Gastroesophageal sphincter (tissue), 4 donors: ENCODE measurements around the gene FARS2. TPM values are rescaled to one million over a fixed set of nuclear protein-coding genes. Genes with fewer than 3 reads are reported as not detected.

Experiments
- ATAC-seq: fragments of 150-250 bp; one replicate; pipeline ENCODE4 v1.9.1; 2016; ENCODE audit warnings: mild to moderate bottlenecking, moderate library complexity
- H3K27ac ChIP-seq, 4 donors: fragments of 200-600 bp; sonication (generic) in 3 of 4; 1 replicate in 3 of 4; 2 replicates in 1 of 4; pipeline ENCODE4 v1.5.1; 2016 to 2019
- H3K27me3 ChIP-seq: fragments of 200-600 bp; sonication (generic); one replicate; pipeline ENCODE4 v1.5.1; 2019
- H3K36me3 ChIP-seq, 2 donors: fragments of 200-600 bp; sonication (generic); one replicate each; pipeline ENCODE4 v1.5.1; 2019; ENCODE audit warnings: control low read depth in 1 of 2
- H3K4me1 ChIP-seq, 3 donors: fragments of 200-600 bp; sonication (generic); 1 replicate in 2 of 3; 2 replicates in 1 of 3; pipeline ENCODE4 v1.5.1; 2016 to 2019; ENCODE audit warnings: control low read depth in 2 of 3
- H3K4me3 ChIP-seq, 2 donors: fragments of 200-600 bp; sonication (generic); one replicate each; pipeline ENCODE4 v1.5.1; 2019; ENCODE audit warnings: mild to moderate bottlenecking in 1 of 2, moderate library complexity in 1 of 2
- H3K9me3 ChIP-seq, 3 donors: fragments of 200-600 bp; sonication (generic); one replicate each; pipeline ENCODE4 v1.5.1; 2017 to 2019; ENCODE audit warnings: control low read depth in 2 of 3
- CTCF ChIP-seq, 4 experiments: fragments of 200-600 bp in 2 of 4; fragments of 450-650 bp in 2 of 4; sonication (generic) in 1 of 4; IDR thresholded peaks; one replicate each; pipeline ENCODE4 v1.5.1; 2017 to 2019; ENCODE audit warnings: antibody characterized with exemption in 4 of 4, mild to moderate bottlenecking in 2 of 4, moderate library complexity in 2 of 4
- EP300 ChIP-seq: sonication (generic); formaldehyde crosslinking; IDR thresholded peaks from one replicate; pipeline ENCODE4 v1.6.1; 2017; ENCODE audit warnings: antibody characterized with exemption, mild to moderate bottlenecking
- POLR2A ChIP-seq, 2 donors: fragments of 450-650 bp; IDR thresholded peaks; one replicate each; pipeline ENCODE4 v1.6.1; 2017; ENCODE audit warnings: antibody characterized with exemption in 2 of 2, mild to moderate bottlenecking in 2 of 2, moderate library complexity in 1 of 2
- POLR2AphosphoS5 ChIP-seq: sonication (generic); formaldehyde crosslinking; IDR thresholded peaks from one replicate; pipeline ENCODE4 v1.6.1; 2017; ENCODE audit warnings: antibody characterized with exemption
- WGBS, 2 donors: methylation state at CpG; one replicate each; pipeline ENCODE4 v1.1.5; 2018; ENCODE audit warnings: low coverage in 1 of 2; 5-methylcytosine and 5-hydroxymethylcytosine counted together
- total RNA-seq, 4 donors: library from RNA; depleted of rRNA; stranded (reverse); fragments of >200 nt; gene quantifications; one replicate each; pipeline ENCODE4 v1.1.0, GENCODE V29; 2016

Gene FARS2
- total RNA-seq, 4 donors from 2014 or later: 9.8 to 16.3 (median 14.4) TPM

DNA sequence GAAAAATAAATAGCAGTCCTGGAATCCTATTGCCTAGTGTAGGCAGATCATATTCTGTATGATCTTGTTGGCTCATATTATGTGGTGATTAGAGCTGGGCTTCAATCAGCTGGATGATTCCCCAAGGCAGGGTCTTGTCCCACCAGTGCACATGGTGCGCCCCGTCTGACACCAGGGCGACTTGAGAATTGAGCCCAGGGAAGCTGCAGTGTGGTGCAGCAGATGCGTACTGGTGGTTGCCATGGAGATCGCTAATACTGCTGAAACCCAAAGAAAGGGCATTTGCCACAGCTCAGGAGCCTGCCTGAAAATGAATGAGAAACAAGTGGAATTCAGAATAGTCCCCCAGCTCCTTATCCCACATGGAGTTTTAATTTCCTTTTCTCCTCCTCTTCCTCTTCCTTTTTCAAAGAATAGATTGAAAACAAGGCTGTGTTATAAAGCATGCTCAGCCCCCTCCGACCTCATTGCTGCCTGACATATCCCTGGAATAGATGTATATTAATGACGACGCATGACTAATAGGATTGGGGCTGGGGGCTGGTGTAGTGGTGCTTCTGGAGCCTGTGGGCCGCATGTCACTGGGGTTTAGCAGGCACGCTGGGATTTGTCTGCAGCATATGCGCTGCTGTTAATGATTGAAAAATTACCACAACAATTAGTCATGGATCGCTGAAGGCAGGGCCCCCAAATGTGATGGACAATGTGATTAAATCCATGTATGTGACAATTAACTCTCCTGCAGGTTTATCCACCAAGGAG, 210.5 kb downstream of the FARS2 start:
- TF ChIP-seq POLR2A (IDR thresholded peaks at IDR 0.05): no peak
- TF ChIP-seq POLR2AphosphoS5: no peak
- no peak for TF ChIP-seq CTCF (IDR thresholded peaks at IDR 0.05)
- no peak for TF ChIP-seq EP300

DNA sequence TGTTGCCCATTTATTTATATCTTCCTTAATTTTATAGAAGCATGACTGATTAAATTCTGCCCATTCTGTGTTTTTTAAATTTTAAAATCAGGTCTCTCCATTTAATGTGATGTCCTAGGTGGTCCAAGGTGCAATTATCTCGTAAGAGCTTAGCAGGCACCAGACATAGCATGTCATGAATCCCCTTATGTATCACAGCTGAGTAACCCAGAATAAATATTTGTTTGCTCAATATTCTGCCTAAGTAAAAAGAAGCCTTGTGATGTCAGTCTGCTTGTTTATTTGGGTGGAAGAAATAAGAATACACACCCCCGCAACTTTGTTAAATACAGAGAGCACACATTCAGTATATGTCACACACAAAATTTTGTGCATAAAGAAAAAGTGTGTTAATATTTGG, 211.3 kb downstream of the FARS2 start:
- WGBS, 2 donors: 91 to 100% methylated on average over 1 to 2 of the region's 2 CpGs
- no peak for ATAC-seq
- Histone ChIP-seq H3K4me1 (peaks cover 0 to 11% (median 0%) of the 10 kb centered on the region in 3 donors), H3K4me3 (no peak overlapping the region), H3K9me3 (no peaks in the 10 kb centered on the region), H3K36me3 (no peaks in the 10 kb centered on the region), H3K27ac (no peak overlapping the region), H3K27me3 (no peaks in the 10 kb centered on the region)
- TF ChIP-seq CTCF (IDR thresholded peaks at IDR 0.05) (no peak), EP300 (no peak)

More for the DNA sequence above, 210.5 kb downstream of the FARS2 start:
- 73 to 84% methylated on average over 8 to 9 of the region's 12 CpGs for WGBS, 2 donors
- Histone ChIP-seq H3K27ac (no peak overlapping the region), H3K4me3 (no peak overlapping the region), H3K4me1 (peaks cover 0 to 11% (median 0%) of the 10 kb centered on the region in 3 donors), H3K36me3 (no peaks in the 10 kb centered on the region), H3K9me3 (no peaks in the 10 kb centered on the region), H3K27me3 (no peaks in the 10 kb centered on the region)
- no peak for ATAC-seq

DNA sequence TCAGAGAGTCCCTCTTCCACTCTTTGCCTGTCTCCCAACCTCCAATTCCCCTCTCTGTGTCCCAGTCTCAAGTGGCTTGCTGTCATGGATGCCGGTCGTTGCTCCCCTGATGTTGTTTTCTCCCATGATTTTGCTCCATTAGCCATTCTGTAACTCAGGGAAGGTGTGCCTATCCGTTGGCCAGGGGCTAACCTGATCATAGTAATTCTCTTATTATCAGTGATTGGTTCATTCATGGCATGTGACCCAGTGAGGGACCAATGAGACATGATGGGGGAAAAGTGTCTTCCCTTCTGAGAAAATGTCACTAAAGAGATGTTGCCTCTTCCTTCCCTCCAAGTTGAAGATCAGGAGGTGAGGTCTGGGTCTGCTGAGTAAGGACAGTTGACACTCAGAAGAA, 214.5 kb downstream of the FARS2 start:
- Histone ChIP-seq H3K4me3 (no peak overlapping the region), H3K9me3 (no peaks in the 10 kb centered on the region), H3K4me1 (peaks cover 0 to 9% (median 0%) of the 10 kb centered on the region in 3 donors), H3K36me3 (no peaks in the 10 kb centered on the region), H3K27ac (no peak overlapping the region), H3K27me3 (no peaks in the 10 kb centered on the region)
- TF ChIP-seq CTCF (IDR thresholded peaks at IDR 0.05) (no peak), POLR2AphosphoS5 (no peak), POLR2A (IDR thresholded peaks at IDR 0.05) (no peak), EP300 (no peak)
- WGBS, 2 donors: 100% methylated on average over 1 of the region's 3 CpGs; no CpG with 5 or more reads in 1 of the 2 donors
- ATAC-seq: no peak

DNA sequence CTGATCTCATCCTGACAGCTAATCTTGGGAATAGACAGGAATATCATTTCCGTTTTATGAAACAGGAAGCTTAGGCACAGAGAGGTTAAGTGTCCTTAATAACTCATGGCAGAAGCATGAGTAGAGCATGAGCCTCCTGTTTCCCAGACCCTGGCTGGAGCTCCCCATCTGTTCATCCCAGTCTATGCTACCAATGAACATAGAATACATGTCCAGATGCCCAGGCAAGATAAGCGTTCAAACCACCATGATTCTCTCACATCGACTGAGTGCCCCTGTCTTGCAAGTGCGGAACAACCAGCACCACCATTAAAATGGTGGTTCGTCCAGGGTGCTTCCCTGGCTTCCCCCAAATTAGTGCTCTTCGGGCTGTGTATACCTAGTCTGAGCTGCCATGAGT, 217.1 kb downstream of the FARS2 start:
- H3K36me3 ChIP-seq: no peaks in the 10 kb centered on the region
- H3K9me3 ChIP-seq: no peaks in the 10 kb centered on the region
- 83 to 90% methylated on average over 1 to 3 of the region's 6 CpGs for WGBS, 2 donors
- no peaks in the 10 kb centered on the region for H3K4me1 ChIP-seq
- H3K27me3 ChIP-seq: no peaks in the 10 kb centered on the region
- no peak for ATAC-seq
- TF ChIP-seq POLR2A (IDR thresholded peaks at IDR 0.05) (no peak), EP300 (no peak), POLR2AphosphoS5 (no peak), CTCF (IDR thresholded peaks at IDR 0.05) (no peak)
- H3K27ac ChIP-seq: no peak overlapping the region
- H3K4me3 ChIP-seq: no peak overlapping the region

DNA sequence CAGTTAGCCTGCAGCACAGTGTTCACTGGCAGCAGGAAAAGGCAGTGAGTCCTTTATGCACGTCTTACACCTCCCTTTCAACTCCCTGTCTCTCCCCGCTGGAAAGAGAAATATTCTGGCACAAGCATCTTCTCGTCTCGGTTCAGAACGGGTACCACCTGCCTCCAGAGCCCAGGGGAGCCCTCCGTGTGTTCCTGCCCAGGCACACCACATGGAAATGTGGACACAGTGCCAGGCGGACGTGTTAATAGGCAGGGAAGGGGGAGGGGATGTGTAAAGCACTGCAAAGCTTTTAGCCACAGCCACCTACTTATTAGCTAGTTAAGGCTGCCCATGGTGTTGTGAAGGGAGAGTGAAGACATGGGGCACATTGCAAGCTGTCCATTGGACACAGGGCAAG, 219.7 kb downstream of the FARS2 start:
- no peaks in the 10 kb centered on the region for H3K9me3 ChIP-seq
- no peaks in the 10 kb centered on the region for H3K36me3 ChIP-seq
- TF ChIP-seq CTCF (IDR thresholded peaks at IDR 0.05) (no peak), POLR2A (IDR thresholded peaks at IDR 0.05) (no peak), POLR2AphosphoS5 (no peak), EP300 (no peak)
- H3K27ac ChIP-seq: no peak overlapping the region
- H3K4me3 ChIP-seq: no peak overlapping the region
- no peaks in the 10 kb centered on the region for H3K27me3 ChIP-seq
- H3K4me1 ChIP-seq: no peaks in the 10 kb centered on the region
- no peak for ATAC-seq
- WGBS, 2 donors: 30 to 43% methylated on average over 2 to 4 of the region's 8 CpGs
